H1 (cell line): ENCODE data around the gene ASF1B. TPM values are rescaled to one million over a fixed set of nuclear protein-coding genes. Genes with fewer than 3 reads are reported as not detected.

Experiments
- CTCF ChIA-PET: fragments of 300-600 bp; sonication (Branson Sonifier 250); formaldehyde crosslinking; loops from one replicate; lab custom pipeline; 2021; ENCODE audit not compliant: partially characterized antibody; lab: Charles Lee
- POLR2A ChIA-PET: fragments of 300-600 bp; sonication (Branson Sonifier 250); formaldehyde crosslinking; loops from one replicate; lab custom pipeline; 2021; ENCODE audit warnings: inconsistent platforms; ENCODE audit not compliant: partially characterized antibody; lab: Charles Lee
- DNase-seq, 2 experiments: peaks; one replicate each; pipeline versions ENCODE4 v3.0.0 to v3.0.0-alpha.2; 2010 to 2022; ENCODE audit warnings: low spot score in 2 of 2, low read depth in 1 of 2, mixed read lengths in 1 of 2
- FAIRE-seq: peaks from 2 replicates; lab custom pipeline; 2011; peaks lifted over from hg19 to GRCh38; lab: Jason Lieb, UNC
- H2AFZ ChIP-seq: 2 replicates; pipeline ENCODE4 v1.8.1; 2012; ENCODE audit warnings: low read length, inconsistent platforms
- H2AK5ac ChIP-seq: 2 replicates; pipeline ENCODE4 v1.6.1; 2013; ENCODE audit warnings: low read depth, low read length
- H2BK120ac ChIP-seq: replicated peaks from 2 replicates; pipeline ENCODE3; 2013; ENCODE audit warnings: low read depth, low read length, inconsistent platforms
- H2BK12ac ChIP-seq: 2 replicates; pipeline ENCODE4 v1.6.1; 2013; ENCODE audit warnings: low read depth, low read length
- H2BK15ac ChIP-seq: 2 replicates; pipeline ENCODE4 v1.6.1; 2013; ENCODE audit warnings: low read length
- H2BK20ac ChIP-seq: 2 replicates; pipeline ENCODE4 v1.6.1; 2013; ENCODE audit warnings: low read length
- H2BK5ac ChIP-seq: 2 replicates; pipeline ENCODE4 v1.6.1; 2013; ENCODE audit warnings: low read depth, low read length
- H3K14ac ChIP-seq: 2 replicates; pipeline ENCODE4 v1.6.1; 2013; ENCODE audit warnings: inconsistent platforms; ENCODE audit not compliant: insufficient read length
- H3K18ac ChIP-seq: 2 replicates; pipeline ENCODE4 v1.6.1; 2013; ENCODE audit warnings: low read length; ENCODE audit errors: extremely low read depth
- H3K23ac ChIP-seq: 2 replicates; pipeline ENCODE4 v1.6.1; 2013; ENCODE audit warnings: inconsistent platforms; ENCODE audit not compliant: insufficient read length
- H3K23me2 ChIP-seq: 2 replicates; pipeline ENCODE4 v1.6.1; 2013; ENCODE audit warnings: low read depth, low read length
- H3K27ac ChIP-seq: 2 replicates; pipeline ENCODE4 v1.6.1; 2011; ENCODE audit warnings: low read depth, low read length, inconsistent platforms
- H3K27me3 ChIP-seq, 4 experiments: replicated peaks in 1 of 4; 1 replicate in 1 of 4; 2 replicates in 3 of 4; pipeline versions ENCODE4 v1.6.1 to v1.8.1; 2011 to 2013; ENCODE audit warnings: low read length in 3 of 4, mild to moderate bottlenecking in 3 of 4, inconsistent platforms in 2 of 4, mixed read lengths in 2 of 4, moderate library complexity in 1 of 4; ENCODE audit not compliant: control insufficient read depth in 3 of 4, insufficient read depth in 3 of 4; ENCODE audit errors: extremely low read depth in 1 of 4
- H3K36me3 ChIP-seq, 4 experiments: 2 replicates each; pipeline versions ENCODE4 v1.6.1 to v1.8.1; 2011 to 2013; ENCODE audit warnings: mild to moderate bottlenecking in 4 of 4, low read length in 3 of 4, moderate library complexity in 2 of 4, control low read depth in 1 of 4, inconsistent platforms in 1 of 4; ENCODE audit not compliant: insufficient read depth in 4 of 4, control insufficient read depth in 2 of 4
- H3K4ac ChIP-seq: replicated peaks from 2 replicates; pipeline ENCODE3; 2013; ENCODE audit warnings: low read length, low read depth, mixed read lengths, inconsistent platforms; ENCODE audit not compliant: insufficient read length
- H3K4me1 ChIP-seq, 4 experiments: replicated peaks in 1 of 4; 1 replicate in 1 of 4; 2 replicates in 3 of 4; pipeline versions ENCODE4 v1.6.1 to v1.8.1; 2011 to 2013; ENCODE audit warnings: low read length in 3 of 4, inconsistent platforms in 2 of 4, mixed read lengths in 1 of 4; ENCODE audit not compliant: insufficient read depth in 4 of 4, control insufficient read depth in 3 of 4
- H3K4me2 ChIP-seq, 2 experiments: 2 replicates each; pipeline versions ENCODE4 v1.6.1 to v1.8.1; 2011 to 2013; ENCODE audit warnings: low read depth in 2 of 2, low read length in 2 of 2, control low read depth in 1 of 2, inconsistent platforms in 1 of 2, mild to moderate bottlenecking in 1 of 2; ENCODE audit not compliant: insufficient read depth in 1 of 2
- H3K4me3 ChIP-seq, 4 experiments: fragments of 200-600, 300-600 bp in 1 of 4; sonication (generic), shearing (Covaris generic), sonication (Bioruptor Twin) in 1 of 4; 2 replicates each; pipeline versions ENCODE4 v1.5.1 to v1.8.1; 2011 to 2016; ENCODE audit warnings: low read length in 4 of 4, low read depth in 3 of 4, control low read depth in 2 of 4, inconsistent platforms in 2 of 4, mild to moderate bottlenecking in 2 of 4, mixed read lengths in 1 of 4, moderate library complexity in 1 of 4; ENCODE audit not compliant: insufficient read depth in 2 of 4; ENCODE audit errors: extremely low read depth in 1 of 4
- H3K56ac ChIP-seq: replicated peaks from 2 replicates; pipeline ENCODE3; 2013; ENCODE audit warnings: low read depth, mild to moderate bottlenecking, mixed read lengths, low read length, inconsistent platforms; ENCODE audit not compliant: insufficient read length
- H3K79me1 ChIP-seq: 2 replicates; pipeline ENCODE4 v1.6.1; 2013; ENCODE audit warnings: low read depth, low read length, control low read depth
- H3K79me2 ChIP-seq, 2 experiments: 2 replicates each; pipeline versions ENCODE4 v1.6.1 to v1.8.1; 2012 to 2013; ENCODE audit warnings: low read length in 2 of 2, mild to moderate bottlenecking in 2 of 2, inconsistent platforms in 1 of 2; ENCODE audit not compliant: insufficient read depth in 2 of 2, control insufficient read depth in 1 of 2
- H3K9ac ChIP-seq, 4 experiments: replicated peaks in 1 of 4; 1 replicate in 1 of 4; 2 replicates in 3 of 4; pipeline versions ENCODE4 v1.6.1 to v1.8.1; 2011 to 2013; ENCODE audit warnings: low read depth in 3 of 4, low read length in 3 of 4, control low read depth in 2 of 4, mild to moderate bottlenecking in 2 of 4, moderate library complexity in 2 of 4, inconsistent platforms in 1 of 4; ENCODE audit errors: extremely low read depth in 1 of 4
- H3K9me3 ChIP-seq, 2 experiments: 2 replicates each; pipeline versions ENCODE4 v1.6.1 to v1.8.1; 2012 to 2013; ENCODE audit warnings: mild to moderate bottlenecking in 2 of 2, moderate library complexity in 2 of 2, control low read depth in 1 of 2, inconsistent platforms in 1 of 2, low read depth in 1 of 2, low read length in 1 of 2, mixed read lengths in 1 of 2; ENCODE audit not compliant: insufficient read depth in 2 of 2
- H4K20me1 ChIP-seq, 2 experiments: replicated peaks in 1 of 2; 2 replicates each; pipeline versions ENCODE3 to v1.8.1; 2011 to 2013; ENCODE audit warnings: inconsistent platforms in 2 of 2, low read length in 2 of 2, mild to moderate bottlenecking in 1 of 2; ENCODE audit not compliant: insufficient read depth in 2 of 2, control insufficient read depth in 1 of 2
- H4K5ac ChIP-seq: 2 replicates; pipeline ENCODE4 v1.6.1; 2013; ENCODE audit warnings: low read length, low read depth, mixed read lengths, inconsistent platforms; ENCODE audit not compliant: insufficient read length
- H4K8ac ChIP-seq: 2 replicates; pipeline ENCODE4 v1.8.0; 2013; ENCODE audit warnings: mild to moderate bottlenecking, moderate library complexity, low read length, inconsistent platforms; ENCODE audit not compliant: insufficient read depth; ENCODE audit errors: extremely low read depth
- H4K91ac ChIP-seq: replicated peaks from 2 replicates; pipeline ENCODE3; 2013; ENCODE audit warnings: low read length, mixed read lengths, inconsistent platforms; ENCODE audit not compliant: insufficient read length
- ATF3 ChIP-seq: IDR thresholded peaks from 2 replicates; pipeline ENCODE4 v1.6.1; 2011; ENCODE audit warnings: low read depth, mild to moderate bottlenecking, low read length; ENCODE audit not compliant: insufficient read depth
- CBX5 ChIP-seq: fragments of 300-800, 300-1000 bp; sonication (generic); IDR thresholded peaks from 2 replicates; pipeline ENCODE4 v1.7.1; 2016; ENCODE audit warnings: antibody characterized with exemption, low read length, low read depth
- KDM1A ChIP-seq: fragments of 200-600, 300-600 bp; sonication (generic); IDR thresholded peaks from 2 replicates; pipeline ENCODE4 v1.7.1; 2016; ENCODE audit warnings: mild to moderate bottlenecking, low read length, borderline replicate concordance
- KDM4A ChIP-seq: IDR thresholded peaks from one replicate; pipeline ENCODE4 v1.7.1; 2012; ENCODE audit warnings: low read depth, mild to moderate bottlenecking, moderate library complexity, low read length, inconsistent platforms; ENCODE audit not compliant: severe bottlenecking
- NANOG ChIP-seq: IDR thresholded peaks from 2 replicates; pipeline ENCODE4 v1.6.1; 2011; ENCODE audit warnings: low read length, low read depth, mild to moderate bottlenecking, inconsistent platforms; ENCODE audit not compliant: insufficient read depth, poor library complexity, severe bottlenecking
- POU5F1 ChIP-seq: IDR thresholded peaks from 2 replicates; pipeline ENCODE4 v1.6.1; 2011; ENCODE audit warnings: low read depth, mild to moderate bottlenecking, low read length, moderate library complexity
- RAD21 ChIP-seq, 2 experiments: IDR thresholded peaks in 1 of 2; conservative IDR thresholded peaks in 1 of 2; 2 replicates each; pipeline ENCODE4 v1.6.1; 2011; ENCODE audit warnings: low read depth in 2 of 2, low read length in 2 of 2, improper control_type of control experiment in 1 of 2, inconsistent platforms in 1 of 2, mild to moderate bottlenecking in 1 of 2, moderate library complexity in 1 of 2
- RFX5 ChIP-seq: IDR thresholded peaks from 2 replicates; pipeline ENCODE4 v1.6.1; 2011; ENCODE audit warnings: low read depth, low read length, improper control_type of control experiment, borderline replicate concordance
- SP1 ChIP-seq: IDR thresholded peaks from 2 replicates; pipeline ENCODE4 v1.6.1; 2011; ENCODE audit warnings: low read depth, low read length
- SP4 ChIP-seq: IDR thresholded peaks from 2 replicates; pipeline ENCODE4 v1.6.1; 2012; ENCODE audit warnings: low read length, inconsistent platforms
- TAF7 ChIP-seq: optimal IDR thresholded peaks from 2 replicates; pipeline ENCODE3; 2011; ENCODE audit warnings: low read depth, mild to moderate bottlenecking, inconsistent platforms, low read length, moderate library complexity, borderline replicate concordance
- USF2 ChIP-seq: IDR thresholded peaks from 2 replicates; pipeline ENCODE4 v1.6.1; 2011; ENCODE audit warnings: low read length, improper control_type of control experiment
- WGBS, 2 experiments: shearing (Covaris generic) in 1 of 2; methylation state at CpG; one replicate each; pipeline versions ENCODE4 v1.1.6 to v1.1.7; 2013 to 2015; ENCODE audit warnings: low lambda C conversion rate in 2 of 2, mixed read lengths in 2 of 2, inconsistent platforms in 1 of 2, low coverage in 1 of 2, missing lambda C conversion rate in 1 of 2; ENCODE audit not compliant: insufficient replicate concordance in 2 of 2, insufficient coverage in 1 of 2, insufficient read length in 1 of 2; ENCODE audit errors: extremely low coverage in 1 of 2, missing lambda C conversion rate in 1 of 2; 5-methylcytosine and 5-hydroxymethylcytosine counted together
- polyA plus RNA-seq, 7 experiments: library from polyadenylated mRNA; depleted of rRNA in 3 of 7; stranded (reverse) in 5 of 7; unstranded in 2 of 7; fragments of >200 nt in 5 of 7; fragments of 200-250 nt in 2 of 7; gene quantifications; 1 replicate in 5 of 7; 2 replicates in 1 of 7; 4 replicates in 1 of 7; pipeline versions ENCODE4 v1.2.1 to v1.2.3, GENCODE V29; 2011 to 2013; ENCODE audit warnings: missing spikeins in 2 of 7, mixed read lengths in 2 of 7
- total RNA-seq: library from RNA; stranded (reverse); fragmentation: NEBNext Ultra II Directional; extraction: Animal tissue kit (Norgen Biotek cat#: 25700); gene quantifications from 2 replicates; pipeline ENCODE4 v1.2.1, GENCODE V29; 2021

Gene ASF1B
- total and polyA plus RNA-seq, 2 of the 8 experiments (the other 6 are each of a cell fraction or from before 2014, with no cell fraction given) = 32.6 to 59.2 TPM

GRCh38 chr19:14094854-14095253, 41.5 kb downstream of the ASF1B start:
- FAIRE-seq = no peak
- no peak for DNase-seq
- no peaks in the 10 kb centered on the region for H3K36me3 ChIP-seq
- H3K18ac ChIP-seq = no peak overlapping the region
- no peak overlapping the region for H2BK120ac ChIP-seq
- CTCF ChIA-PET = interaction anchor here (0.6 to 7.6 kb wide), 4 partner anchors 9 to 1124 kb away, joined by 3 to 105 read pairs (median 6); partner anchors contain the start of gene PRKACA
- H3K27ac ChIP-seq = no peak overlapping the region
- H3K4me1 ChIP-seq = peaks cover 0 to 3% (median 0%) of the 10 kb centered on the region in 4 experiments; a peak in 1 of 7 replicates
- no peak overlapping the region for H4K8ac ChIP-seq
- H4K20me1 ChIP-seq = peaks cover 0 to 7% of the 10 kb centered on the region in 2 experiments
- H3K23ac ChIP-seq = no peak overlapping the region
- POLR2A ChIA-PET = interaction anchor here (0.9 to 1.2 kb wide), 3 partner anchors 13 to 143 kb away, joined by 3 to 4 read pairs (median 3); partner anchors contain the start of gene DCAF15
- no peak overlapping the region for H2AFZ ChIP-seq
- H4K91ac ChIP-seq = no peak overlapping the region
- H3K4me2 ChIP-seq = no peak overlapping the region
- no peak overlapping the region for H2AK5ac ChIP-seq
- 88% methylated on average over 6 of the region's 7 CpGs; no CpG with 5 or more reads in 1 of the 2 experiments for WGBS, 2 experiments
- H3K4ac ChIP-seq = no peak overlapping the region
- H3K56ac ChIP-seq = no peak overlapping the region
- H2BK20ac ChIP-seq = no peak overlapping the region
- no peaks in the 10 kb centered on the region for H3K79me2 ChIP-seq
- no peak overlapping the region for H2BK5ac ChIP-seq
- H2BK12ac ChIP-seq = no peak overlapping the region
- H3K79me1 ChIP-seq = no peaks in the 10 kb centered on the region
- no peak overlapping the region for H4K5ac ChIP-seq
- H3K4me3 ChIP-seq = no peak overlapping the region
- no peak overlapping the region for H3K9ac ChIP-seq
- H3K14ac ChIP-seq = no peak overlapping the region
- H3K27me3 ChIP-seq = no peaks in the 10 kb centered on the region; a peak in 2 of 7 replicates
- H3K9me3 ChIP-seq = peaks cover 8% of the 10 kb centered on the region in 2 experiments; a peak in 3 of 4 replicates
- peaks cover 11% of the 10 kb centered on the region for H3K23me2 ChIP-seq
- H2BK15ac ChIP-seq = no peak overlapping the region
- no peak for TF ChIP-seq POU5F1
- TF ChIP-seq USF2 = no peak
- TF ChIP-seq NANOG = no peak
- TF ChIP-seq ATF3 = no peak
- no peak for TF ChIP-seq SP1
- no peak for TF ChIP-seq KDM4A
- no peak for TF ChIP-seq RAD21 (IDR thresholded peaks at IDR 0.05 in 1 of 2, conservative IDR thresholded peaks at IDR 0.05 in 1 of 2; ENCODE audit: low read depth in 2 of 2, low read length in 2 of 2)
- no peak for TF ChIP-seq KDM1A
- TF ChIP-seq SP4 = no peak
- no peak for TF ChIP-seq TAF7
- TF ChIP-seq CBX5 = no peak
- no peak for TF ChIP-seq RFX5
